Activated CD8-positive, alpha-beta memory T cell treated with anti-CD3 and anti-CD28 coated beads, Interleukin-2, amount 50 U/mL, for 4 hours (primary cell): Measurements from ENCODE around the gene GEMIN8.

Experiments
- DNase-seq: peaks from one replicate; pipeline ENCODE4 v3.0.0-alpha.2; 2020

Gene GEMIN8

GRCh38 chrX:14014526-14014925 lies 15.2 kb downstream of the GEMIN8 start:
- no peak for DNase-seq

- DNase-seq: no peak
Measured at GRCh38 chrX:14013054-14013453, 16.6 kb downstream of the GEMIN8 start.

DNA sequence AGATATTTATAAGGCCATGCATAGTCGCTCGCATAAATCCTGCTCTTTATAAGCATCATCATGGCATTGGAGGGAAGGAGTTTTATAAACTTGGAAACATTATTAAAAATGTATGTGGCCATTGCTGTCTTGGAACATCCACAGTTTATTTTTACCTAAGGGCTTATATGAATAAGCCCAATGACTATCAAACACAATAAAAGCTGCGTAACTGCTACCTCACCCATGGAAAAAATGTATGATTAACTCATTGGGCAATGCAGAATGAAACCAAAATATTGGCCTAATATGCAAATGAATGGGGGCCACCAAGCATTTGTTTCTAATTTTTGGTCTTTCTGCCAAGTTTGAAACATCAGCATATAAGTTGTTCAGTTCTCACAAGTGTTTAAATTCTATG lies 19.1 kb downstream of the GEMIN8 start:
- no peak for DNase-seq

DNA sequence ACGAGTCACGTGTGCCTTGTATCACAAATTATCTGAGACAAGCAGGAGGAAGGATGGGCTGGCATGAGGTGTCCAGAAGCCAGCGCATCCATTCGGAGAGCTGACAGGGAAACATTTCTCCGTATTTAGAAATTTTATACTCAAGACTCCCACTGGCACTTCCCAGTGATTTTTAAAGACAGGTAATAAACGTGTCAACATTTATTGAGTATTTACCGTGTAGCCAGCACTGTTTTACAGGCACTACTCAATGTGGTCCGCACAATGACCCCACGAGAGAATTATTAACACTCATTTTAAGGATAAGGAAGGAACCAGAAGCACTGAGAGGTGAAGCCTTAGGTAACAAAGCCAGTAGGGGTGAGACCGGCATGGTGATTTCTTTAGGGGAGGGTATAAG lies 23.2 kb downstream of the GEMIN8 start:
- DNase-seq: no peak

DNA sequence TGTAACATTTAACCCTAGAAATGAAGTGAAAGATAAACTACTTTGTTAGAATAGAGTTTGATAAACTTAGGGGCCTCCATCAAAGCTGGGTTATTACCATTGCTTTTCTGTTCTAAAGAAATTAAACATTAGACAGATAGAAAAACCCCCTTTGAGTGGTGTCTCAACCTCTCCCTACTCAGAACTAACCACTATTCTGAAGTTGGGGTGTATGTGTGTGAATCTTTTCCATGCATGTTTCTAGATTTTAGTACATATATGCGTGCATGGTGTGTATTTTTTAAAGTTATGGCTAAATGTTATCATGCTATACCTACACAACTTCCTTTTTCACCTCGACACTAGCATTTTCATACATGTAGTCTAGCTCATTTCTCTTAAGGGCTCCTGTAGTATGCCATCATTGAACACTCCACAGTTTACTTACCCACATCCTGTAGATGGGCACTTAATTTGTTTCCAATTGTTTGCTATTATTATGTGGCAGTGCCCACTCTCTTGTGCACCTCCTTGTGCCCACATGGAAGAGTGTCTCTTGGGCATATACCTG lies 25.7 kb downstream of the GEMIN8 start:
- no peak for DNase-seq

DNA sequence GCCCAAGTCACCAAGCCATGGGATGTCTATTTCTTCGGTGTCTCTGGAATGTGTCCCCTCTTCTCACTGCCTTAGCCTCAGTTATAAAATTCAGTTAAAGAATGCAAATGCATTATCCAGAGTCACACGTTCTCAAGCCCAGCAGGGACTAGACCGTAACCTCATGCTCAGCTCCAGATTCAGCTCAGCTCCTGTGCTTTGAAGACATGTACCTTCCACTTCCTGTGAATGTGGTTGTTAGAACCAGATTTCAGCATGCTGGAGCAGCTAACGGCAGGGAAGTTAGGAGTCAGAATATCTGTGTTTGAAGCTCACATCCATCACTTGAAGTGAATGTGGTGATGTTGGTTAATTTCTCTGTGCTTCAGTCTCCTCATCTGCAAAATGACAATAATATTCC lies 26.7 kb downstream of the GEMIN8 start:
- no peak for DNase-seq

GRCh38 chrX:13996650-13997049 lies 33.0 kb downstream of the GEMIN8 start:
- DNase-seq: no peak

DNA sequence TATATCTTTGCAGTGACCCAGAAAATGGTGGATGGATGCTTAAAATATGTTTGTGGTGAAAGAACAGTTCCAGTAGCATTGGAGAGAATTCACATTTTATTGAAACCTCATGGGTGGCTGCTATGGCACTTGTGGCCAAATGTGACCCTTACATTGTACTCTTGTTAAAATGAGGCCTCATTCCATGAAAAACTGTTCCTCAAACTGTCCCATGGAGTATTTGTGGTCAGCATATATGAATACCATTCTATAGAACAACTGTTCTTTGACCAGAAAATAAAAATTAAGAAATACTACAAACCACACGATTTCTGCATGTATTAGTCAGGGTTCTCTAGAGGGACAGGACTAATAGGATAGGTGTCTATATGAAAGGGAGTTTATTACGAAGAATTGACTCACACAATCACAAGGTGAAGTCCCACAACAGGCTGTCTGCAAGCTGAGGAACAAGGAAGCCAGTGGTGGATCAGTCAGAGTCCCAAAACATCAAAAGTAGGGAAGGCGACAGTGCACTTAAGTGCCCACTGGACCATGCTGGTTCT lies 35.1 kb downstream of the GEMIN8 start:
- DNase-seq: no peak

GRCh38 chrX:13994104-13994503 lies 35.6 kb downstream of the GEMIN8 start:
- no peak for DNase-seq

GRCh38 chrX:13990126-13990800 lies 39.4 kb downstream of the GEMIN8 start:
- DNase-seq: no peak

- DNase-seq: no peak
Measured at GRCh38 chrX:13985697-13986435, 43.8 kb downstream of the GEMIN8 start.

DNA sequence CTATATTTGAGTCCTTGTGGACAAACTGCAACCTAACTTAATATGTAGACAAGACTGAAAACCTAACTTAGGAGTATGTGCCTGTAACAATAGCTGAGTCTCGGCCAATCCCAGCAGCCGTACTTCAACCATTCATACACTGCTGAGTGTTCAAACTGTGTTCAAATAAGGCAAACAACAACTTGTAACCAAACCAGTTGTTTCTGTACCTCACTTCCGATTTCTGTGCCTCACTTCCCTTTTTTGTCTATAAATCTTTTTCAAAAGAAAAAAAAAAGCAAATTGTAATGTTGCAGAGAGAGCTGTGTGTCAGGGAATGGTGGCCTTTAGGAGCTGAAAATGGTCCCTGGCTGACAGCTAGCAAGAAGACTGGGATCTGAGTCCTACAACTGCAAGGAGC lies 46.0 kb downstream of the GEMIN8 start:
- DNase-seq: no peak

DNA sequence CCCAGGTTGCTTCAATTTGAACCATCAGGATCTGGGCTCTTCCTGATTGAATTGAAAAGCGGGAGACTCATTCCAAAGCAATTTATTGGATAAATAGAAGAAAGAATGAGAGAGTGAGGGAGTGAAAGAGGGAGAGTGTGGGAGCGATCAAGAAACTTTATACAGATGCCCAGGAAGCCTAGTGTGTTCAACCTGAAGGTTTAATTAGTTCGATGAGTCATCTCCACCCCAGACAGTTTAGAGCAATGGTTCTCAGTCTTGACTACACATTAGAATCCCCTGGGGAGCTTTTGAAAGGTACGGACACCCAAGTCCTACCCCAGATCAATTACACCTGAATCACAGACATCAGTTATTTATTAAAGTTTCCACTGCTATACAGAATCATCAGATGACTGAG lies 61.5 kb downstream of the GEMIN8 start:
- DNase-seq: no peak

GRCh38 chrX:13967636-13968035 lies 62.1 kb downstream of the GEMIN8 start:
- DNase-seq: no peak

- no peak for DNase-seq
Measured at GRCh38 chrX:13966793-13967125, 62.9 kb downstream of the GEMIN8 start.

DNA sequence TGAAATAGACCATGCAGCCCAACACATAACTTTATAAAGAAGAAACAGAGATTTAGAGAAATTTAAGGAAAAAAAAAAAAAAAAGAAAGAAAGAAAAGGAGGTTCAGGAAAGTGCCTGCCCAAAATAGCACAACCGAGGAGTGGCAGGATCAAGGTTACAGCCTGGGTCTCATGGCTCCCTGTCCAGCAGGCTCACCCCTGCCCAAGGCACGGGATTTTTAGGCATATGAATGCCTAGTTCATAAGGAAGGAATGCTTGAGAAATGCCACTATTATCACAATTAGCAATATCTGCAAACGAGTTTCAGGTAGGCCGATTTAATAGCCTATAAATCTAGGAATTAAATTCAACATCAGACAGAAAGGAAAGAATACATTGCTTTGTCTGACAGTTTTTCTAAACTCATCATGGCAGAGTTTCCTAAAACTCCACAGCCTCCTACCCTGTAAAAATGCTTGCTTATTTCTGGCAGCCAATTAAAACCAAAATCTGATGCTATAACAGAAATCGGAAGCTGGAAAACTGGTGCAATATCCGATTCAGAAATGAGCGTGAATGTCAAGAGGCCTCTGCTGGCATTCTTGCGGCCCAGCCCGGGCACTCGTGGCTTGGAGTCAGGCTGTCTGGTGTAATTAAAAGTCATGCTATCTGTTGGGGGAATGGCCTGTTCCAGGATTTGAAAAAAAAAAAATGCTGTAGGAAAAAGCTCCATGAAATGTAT lies 63.5 kb downstream of the GEMIN8 start:
- DNase-seq: no peak

DNA sequence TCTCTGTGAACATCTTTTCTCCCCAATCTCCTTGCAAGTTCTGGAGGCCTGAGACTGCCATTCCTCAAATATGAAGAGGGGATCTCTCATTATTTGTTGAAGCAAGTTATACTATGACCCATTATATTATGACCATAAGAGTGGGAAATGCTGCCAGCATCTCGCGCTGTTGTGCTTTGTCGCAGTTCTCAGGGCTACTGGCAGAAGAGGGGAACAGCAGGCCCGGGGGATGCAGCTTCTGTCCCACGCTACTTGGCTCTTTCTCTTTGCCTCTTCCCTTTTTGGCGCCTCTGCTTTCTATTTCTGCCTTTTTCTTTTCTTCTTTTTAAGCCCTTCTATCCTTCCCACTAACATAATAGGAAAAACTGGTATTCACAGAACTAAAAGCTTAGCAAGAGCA lies 64.2 kb downstream of the GEMIN8 start:
- DNase-seq: no peak

- no peak for DNase-seq
Measured at GRCh38 chrX:13956998-13957397, 72.7 kb downstream of the GEMIN8 start.
